Measurements from ENCODE around the gene SS18L1. TPM values are rescaled to one million over a fixed set of nuclear protein-coding genes. Genes with fewer than 3 reads are reported as not detected.

SS18L1 gene
- total RNA-seq, 1 experiment from 2014 or later: 12.3 TPM

- H3K79me2 ChIP-seq (ENCODE audit: low read length): peaks cover 40% of the 10 kb centered on the region
- no peak for DNase-seq
- H3K9me2 ChIP-seq (replicated peaks; ENCODE audit: insufficient read depth, low read length): no peaks in the 10 kb centered on the region
- H3K4me3 ChIP-seq (ENCODE audit: low read length): no peak overlapping the region
- no peak overlapping the region for H3K9ac ChIP-seq (ENCODE audit: low read length)
- H3K4me1 ChIP-seq (ENCODE audit: low read length): peaks cover 43% of the 10 kb centered on the region
- H3K4me2 ChIP-seq (ENCODE audit: low read depth, low read length, poor library complexity, severe bottlenecking): no peak overlapping the region
- H3K36me3 ChIP-seq (ENCODE audit: insufficient read depth, low read length): peaks cover 63% of the 10 kb centered on the region
- H3K27ac ChIP-seq (ENCODE audit: low read length): no peak overlapping the region
- H3K9me3 ChIP-seq (ENCODE audit: low read length): no peaks in the 10 kb centered on the region
- no peak overlapping the region for H2AFZ ChIP-seq (ENCODE audit: low read length)
- peaks cover 47% of the 10 kb centered on the region for H4K20me1 ChIP-seq (ENCODE audit: insufficient read depth, low read depth, low read length)
- no peaks in the 10 kb centered on the region for H3K27me3 ChIP-seq (ENCODE audit: low read length)
These were observed 5.9 kb upstream of the SS18L1 start for GRCh38 chr20:62137478-62138203.

DNA sequence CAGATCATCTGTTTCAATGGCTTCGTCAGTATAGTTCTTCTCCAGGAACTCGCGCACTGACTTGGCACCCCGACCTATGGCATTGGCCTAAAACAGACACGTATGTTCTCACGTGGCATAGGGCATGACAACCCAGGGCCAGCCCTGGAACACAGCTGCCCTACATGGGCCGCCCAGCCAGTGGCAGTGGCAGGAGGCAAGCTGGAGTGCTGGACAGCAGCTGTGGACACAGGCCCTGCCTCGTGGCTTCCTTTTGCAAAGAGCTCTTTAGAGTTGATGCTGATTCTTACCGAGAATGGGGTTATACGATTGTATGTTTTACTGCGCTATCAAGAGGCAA is 5.4 kb upstream of the SS18L1 start:
- H3K36me3 ChIP-seq (ENCODE audit: insufficient read depth, low read length): peaks cover 63% of the 10 kb centered on the region
- H2AFZ ChIP-seq (ENCODE audit: low read length): no peak overlapping the region
- H4K20me1 ChIP-seq (ENCODE audit: insufficient read depth, low read depth, low read length): peaks cover 42% of the 10 kb centered on the region
- no peak overlapping the region for H3K9ac ChIP-seq (ENCODE audit: low read length)
- H3K27ac ChIP-seq (ENCODE audit: low read length): no peak overlapping the region
- no peak overlapping the region for H3K4me2 ChIP-seq (ENCODE audit: low read depth, low read length, poor library complexity, severe bottlenecking)
- no peak overlapping the region for H3K4me3 ChIP-seq (ENCODE audit: low read length)
- H3K4me1 ChIP-seq (ENCODE audit: low read length): peaks cover 39% of the 10 kb centered on the region
- no peaks in the 10 kb centered on the region for H3K27me3 ChIP-seq (ENCODE audit: low read length)
- peaks cover 42% of the 10 kb centered on the region for H3K79me2 ChIP-seq (ENCODE audit: low read length)
- H3K9me3 ChIP-seq (ENCODE audit: low read length): no peaks in the 10 kb centered on the region
- DNase-seq: no peak
- H3K9me2 ChIP-seq (replicated peaks; ENCODE audit: insufficient read depth, low read length): no peaks in the 10 kb centered on the region

DNA sequence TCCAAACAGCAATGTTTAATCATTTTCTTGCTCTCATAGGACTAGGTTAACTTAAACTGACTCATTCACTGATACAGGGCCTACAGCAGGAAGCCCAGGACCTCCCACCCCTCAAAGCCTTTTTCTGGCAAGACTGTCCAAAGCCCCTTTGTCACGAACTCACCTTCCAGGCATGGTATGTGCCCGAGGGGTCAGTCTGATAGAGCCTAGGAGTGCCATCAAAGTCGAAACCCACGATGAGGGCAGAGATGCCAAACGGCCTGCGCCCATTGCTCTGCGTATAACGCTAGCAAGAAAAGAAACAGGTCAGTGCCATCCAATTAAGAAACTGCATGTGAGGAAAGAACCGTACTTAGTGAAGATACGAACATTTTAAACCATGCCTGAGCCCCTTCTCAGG is 4.7 kb upstream of the SS18L1 start:
- H3K9me2 ChIP-seq (replicated peaks; ENCODE audit: insufficient read depth, low read length): no peaks in the 10 kb centered on the region
- H4K20me1 ChIP-seq (ENCODE audit: insufficient read depth, low read depth, low read length): peaks cover 40% of the 10 kb centered on the region
- DNase-seq: no peak
- H3K27me3 ChIP-seq (ENCODE audit: low read length): no peaks in the 10 kb centered on the region
- no peaks in the 10 kb centered on the region for H3K9me3 ChIP-seq (ENCODE audit: low read length)
- H3K9ac ChIP-seq (ENCODE audit: low read length): no peak overlapping the region
- no peak overlapping the region for H3K4me2 ChIP-seq (ENCODE audit: low read depth, low read length, poor library complexity, severe bottlenecking)
- H3K36me3 ChIP-seq (ENCODE audit: insufficient read depth, low read length): peaks cover 59% of the 10 kb centered on the region
- no peak overlapping the region for H2AFZ ChIP-seq (ENCODE audit: low read length)
- H3K79me2 ChIP-seq (ENCODE audit: low read length): peaks cover 42% of the 10 kb centered on the region
- no peak overlapping the region for H3K4me3 ChIP-seq (ENCODE audit: low read length)
- no peak overlapping the region for H3K27ac ChIP-seq (ENCODE audit: low read length)
- peaks cover 31% of the 10 kb centered on the region for H3K4me1 ChIP-seq (ENCODE audit: low read length)

DNA sequence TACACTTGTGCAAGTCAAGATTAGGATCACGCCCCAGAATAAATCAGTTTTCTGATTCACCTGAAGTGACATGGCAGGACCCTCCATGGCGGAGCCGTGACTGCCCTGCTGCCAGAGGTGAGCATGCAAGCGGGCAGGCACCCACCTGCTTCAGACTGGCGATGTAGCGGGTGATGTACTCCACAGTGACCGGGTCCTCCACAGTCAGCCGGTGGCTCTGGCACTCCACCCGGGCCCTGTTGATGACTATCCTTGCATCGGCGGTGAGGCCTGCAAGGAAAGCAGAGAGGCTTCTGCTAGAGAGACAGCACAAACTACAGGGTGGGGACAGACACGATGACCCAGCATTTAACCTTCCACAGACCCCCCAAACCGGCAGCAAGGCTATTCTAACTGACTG is 3.9 kb upstream of the SS18L1 start:
- peaks cover 45% of the 10 kb centered on the region for H3K79me2 ChIP-seq (ENCODE audit: low read length)
- H2AFZ ChIP-seq (ENCODE audit: low read length): no peak overlapping the region
- no peak overlapping the region for H3K9ac ChIP-seq (ENCODE audit: low read length)
- peaks cover 31% of the 10 kb centered on the region for H3K4me1 ChIP-seq (ENCODE audit: low read length)
- no peak overlapping the region for H3K27ac ChIP-seq (ENCODE audit: low read length)
- no peaks in the 10 kb centered on the region for H3K9me2 ChIP-seq (replicated peaks; ENCODE audit: insufficient read depth, low read length)
- H3K4me3 ChIP-seq (ENCODE audit: low read length): no peak overlapping the region
- peaks cover 55% of the 10 kb centered on the region for H3K36me3 ChIP-seq (ENCODE audit: insufficient read depth, low read length)
- no peak for DNase-seq
- no peak overlapping the region for H3K4me2 ChIP-seq (ENCODE audit: low read depth, low read length, poor library complexity, severe bottlenecking)
- H4K20me1 ChIP-seq (ENCODE audit: insufficient read depth, low read depth, low read length): peaks cover 45% of the 10 kb centered on the region
- no peaks in the 10 kb centered on the region for H3K9me3 ChIP-seq (ENCODE audit: low read length)
- H3K27me3 ChIP-seq (ENCODE audit: low read length): no peaks in the 10 kb centered on the region

GRCh38 chr20:62141043-62141396 is 2.5 kb upstream of the SS18L1 start:
- Histone ChIP-seq H3K9me2 (replicated peaks; ENCODE audit: insufficient read depth, low read length) (no peaks in the 10 kb centered on the region), H3K9ac (ENCODE audit: low read length) (peak overlapping the region; percentile 91), H3K79me2 (ENCODE audit: low read length) (peaks cover 58% of the 10 kb centered on the region)

DNA sequence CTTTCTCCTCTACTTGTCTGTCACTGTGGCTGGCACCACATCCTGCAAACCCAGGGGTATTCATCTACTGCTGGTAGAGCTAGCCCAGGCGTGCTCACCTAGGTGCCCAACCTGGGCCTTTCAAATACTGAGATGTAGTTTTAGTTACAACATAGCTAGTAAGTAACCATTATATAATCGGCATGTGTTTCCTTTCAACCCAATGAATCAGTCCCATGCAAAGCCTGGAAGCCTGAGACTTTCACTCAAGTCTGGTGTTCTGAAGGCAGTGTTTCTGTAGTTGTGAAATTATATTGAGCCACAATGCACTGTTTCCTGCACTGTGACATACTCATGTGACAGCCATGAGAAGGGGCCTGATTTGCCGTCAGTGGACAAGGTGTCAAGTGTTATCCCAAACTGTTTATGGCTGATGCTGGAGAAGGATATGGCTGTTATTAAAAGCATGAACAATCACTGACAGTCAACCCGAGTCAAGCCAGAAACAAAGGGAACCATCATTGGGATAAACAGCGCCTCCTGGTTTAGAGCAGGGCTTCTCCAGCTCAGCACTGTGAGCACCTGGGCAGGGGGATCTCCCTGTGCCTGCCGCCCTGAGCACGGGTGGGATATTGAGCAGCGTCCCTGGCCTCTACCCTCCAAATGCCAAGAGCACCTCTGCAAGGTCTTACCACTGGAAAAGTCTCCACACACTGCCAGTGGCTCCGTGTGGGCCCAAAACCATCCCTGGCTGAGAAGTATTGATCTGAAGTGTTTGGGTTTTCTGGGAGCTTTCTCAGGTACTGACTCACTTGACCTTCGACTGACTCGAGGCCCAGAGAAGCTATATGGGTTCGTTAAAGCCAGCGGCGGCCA is 1.9 kb upstream of the SS18L1 start:
- no peak for DNase-seq
- Histone ChIP-seq H3K27ac (ENCODE audit: low read length) (peak overlapping the region; percentile 51; the same call in 1 of the 2 replicates), H4K20me1 (ENCODE audit: insufficient read depth, low read depth, low read length) (peaks cover 64% of the 10 kb centered on the region), H3K9me2 (replicated peaks; ENCODE audit: insufficient read depth, low read length) (no peaks in the 10 kb centered on the region), H3K4me1 (ENCODE audit: low read length) (peaks cover 27% of the 10 kb centered on the region), H3K9me3 (ENCODE audit: low read length) (no peaks in the 10 kb centered on the region), H3K36me3 (ENCODE audit: insufficient read depth, low read length) (peaks cover 37% of the 10 kb centered on the region), H3K4me3 (ENCODE audit: low read length) (peak overlapping the region; percentile 91), H2AFZ (ENCODE audit: low read length) (no peak overlapping the region), H3K79me2 (ENCODE audit: low read length) (peaks cover 62% of the 10 kb centered on the region), H3K27me3 (ENCODE audit: low read length) (no peaks in the 10 kb centered on the region), H3K4me2 (ENCODE audit: low read depth, low read length, poor library complexity, severe bottlenecking) (peak overlapping the region; percentile 91), H3K9ac (ENCODE audit: low read length) (peak overlapping the region; percentile 91)

More at GRCh38 chr20:62141043-62141396, 2.5 kb upstream of the SS18L1 start:
- peaks cover 59% of the 10 kb centered on the region for H4K20me1 ChIP-seq (ENCODE audit: insufficient read depth, low read depth, low read length)
- H3K4me3 ChIP-seq (ENCODE audit: low read length): peak overlapping the region; percentile 91
- no peak overlapping the region for H2AFZ ChIP-seq (ENCODE audit: low read length)
- H3K36me3 ChIP-seq (ENCODE audit: insufficient read depth, low read length): peaks cover 43% of the 10 kb centered on the region
- H3K4me2 ChIP-seq (ENCODE audit: low read depth, low read length, poor library complexity, severe bottlenecking): peak overlapping the region; percentile 91
- no peaks in the 10 kb centered on the region for H3K27me3 ChIP-seq (ENCODE audit: low read length)
- no peaks in the 10 kb centered on the region for H3K9me3 ChIP-seq (ENCODE audit: low read length)
- no peak for DNase-seq
- H3K27ac ChIP-seq (ENCODE audit: low read length): no peak overlapping the region
- H3K4me1 ChIP-seq (ENCODE audit: low read length): peaks cover 33% of the 10 kb centered on the region

DNA sequence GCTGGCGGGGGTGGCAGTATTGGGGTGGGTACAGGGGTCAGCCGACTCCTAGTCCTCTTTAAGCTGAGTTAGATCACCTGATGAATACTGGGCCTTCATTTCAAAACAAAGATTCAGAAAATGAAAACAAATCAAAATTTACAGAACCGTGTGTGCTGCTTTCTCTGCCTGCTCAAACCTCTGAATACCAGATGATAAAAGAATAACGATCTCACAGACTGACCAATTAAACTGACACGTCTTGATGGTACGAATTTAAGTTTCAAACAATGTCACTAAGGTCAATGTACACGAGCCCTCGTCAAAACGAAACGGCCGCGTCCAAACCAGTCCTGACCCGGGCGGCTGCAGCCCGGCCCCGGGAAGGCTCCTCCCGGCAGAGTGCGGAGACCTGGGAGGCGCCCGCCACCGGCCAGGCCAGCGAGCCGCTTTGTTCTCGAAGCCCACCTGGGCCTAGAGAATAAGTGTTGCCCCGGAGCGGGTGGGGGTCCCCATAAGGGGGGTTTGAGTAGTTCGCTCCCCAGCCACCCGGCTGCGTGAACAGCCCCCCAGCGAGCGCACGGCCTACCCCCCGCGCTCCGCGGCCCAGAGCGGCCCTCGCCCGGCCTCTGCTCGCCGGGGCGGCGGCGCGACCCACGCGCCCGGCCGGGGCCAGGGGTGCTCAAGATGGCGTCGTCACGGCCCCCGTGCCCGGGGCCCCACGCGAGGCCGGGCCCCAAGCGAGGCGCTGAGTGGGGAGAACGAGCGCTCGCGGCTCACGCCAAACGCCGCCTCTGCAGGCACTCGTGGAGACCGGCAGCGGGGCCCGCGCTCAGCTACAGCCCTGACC is 1.1 kb upstream of the SS18L1 start:
- Histone ChIP-seq H3K4me2 (ENCODE audit: low read depth, low read length, poor library complexity, severe bottlenecking) (peak overlapping the region; percentile 91), H3K27me3 (ENCODE audit: low read length) (no peaks in the 10 kb centered on the region), H2AFZ (ENCODE audit: low read length) (no peak overlapping the region), H3K36me3 (ENCODE audit: insufficient read depth, low read length) (peaks cover 33% of the 10 kb centered on the region), H3K9me3 (ENCODE audit: low read length) (no peaks in the 10 kb centered on the region), H3K4me3 (ENCODE audit: low read length) (peak overlapping the region; percentile 91), H3K9ac (ENCODE audit: low read length) (peak overlapping the region; percentile 91), H3K79me2 (ENCODE audit: low read length) (peaks cover 70% of the 10 kb centered on the region), H3K27ac (ENCODE audit: low read length) (peak overlapping the region; percentile 51), H3K9me2 (replicated peaks; ENCODE audit: insufficient read depth, low read length) (no peaks in the 10 kb centered on the region), H3K4me1 (ENCODE audit: low read length) (peaks cover 27% of the 10 kb centered on the region), H4K20me1 (ENCODE audit: insufficient read depth, low read depth, low read length) (peaks cover 73% of the 10 kb centered on the region)
- no peak for DNase-seq

Measured in Karpas-422 (cell line).